NCI-H1694 (cell line): ENCODE measurements around the gene UQCRC1.
"Not testable (repeated sequence)": the region's sequence is repeated elsewhere in the genome, so short reads cannot be mapped to it uniquely, and the experiment has no call there.

ENCODE experiments used
- DNase-seq: peaks from one replicate; lab custom pipeline; 2025; lab: John Stamatoyannopoulos, UW

UQCRC1 gene

DNA sequence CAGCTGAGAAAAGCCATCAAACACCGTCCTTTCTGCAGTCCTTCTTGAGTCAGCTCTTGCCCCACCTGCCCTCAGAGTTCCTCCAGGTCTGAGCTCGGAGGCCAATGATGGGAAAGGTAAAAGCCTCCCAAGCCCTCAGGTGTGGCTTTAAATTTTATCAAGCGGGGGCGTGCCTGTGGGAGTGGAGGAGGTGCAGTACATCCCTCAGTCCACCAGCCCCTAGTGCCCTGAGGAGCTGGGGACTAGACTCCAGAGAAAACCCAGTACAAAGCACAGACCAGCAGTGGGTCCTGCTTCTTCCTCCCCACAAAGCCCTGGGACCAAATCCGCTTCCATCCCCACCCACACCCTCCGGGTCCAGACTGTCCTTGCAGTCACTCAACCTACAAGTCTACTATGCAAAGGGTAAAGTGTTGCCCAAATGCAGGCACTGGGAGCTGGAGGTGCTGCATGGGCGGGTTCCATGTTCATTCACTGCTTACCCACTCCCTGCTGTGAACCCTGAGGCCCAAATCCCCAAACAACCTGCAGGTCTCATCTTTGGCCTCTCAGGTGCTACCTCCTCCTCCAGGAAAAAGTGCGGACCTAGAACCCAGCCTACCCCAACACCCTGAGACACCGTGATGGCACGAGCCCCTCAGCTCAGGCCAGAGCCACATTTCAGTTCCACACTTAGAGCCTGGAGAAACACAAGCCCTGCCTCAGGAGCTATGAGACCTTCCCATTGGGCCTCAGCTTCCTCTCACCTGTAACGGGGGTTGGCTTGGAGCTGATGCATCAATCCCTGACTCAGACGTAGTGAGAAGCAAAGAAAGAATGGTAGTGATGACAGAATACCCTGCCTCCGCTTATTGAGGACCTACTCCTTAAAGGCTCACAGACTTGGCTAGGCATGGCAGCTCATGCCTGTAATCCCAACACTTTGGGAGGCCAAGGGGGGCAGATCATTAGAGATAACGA is 55.3 kb downstream of the UQCRC1 start:
- no peak for DNase-seq

- no peak for DNase-seq
Measured at GRCh38 chr3:48553361-48553760, 56.1 kb downstream of the UQCRC1 start.

DNA sequence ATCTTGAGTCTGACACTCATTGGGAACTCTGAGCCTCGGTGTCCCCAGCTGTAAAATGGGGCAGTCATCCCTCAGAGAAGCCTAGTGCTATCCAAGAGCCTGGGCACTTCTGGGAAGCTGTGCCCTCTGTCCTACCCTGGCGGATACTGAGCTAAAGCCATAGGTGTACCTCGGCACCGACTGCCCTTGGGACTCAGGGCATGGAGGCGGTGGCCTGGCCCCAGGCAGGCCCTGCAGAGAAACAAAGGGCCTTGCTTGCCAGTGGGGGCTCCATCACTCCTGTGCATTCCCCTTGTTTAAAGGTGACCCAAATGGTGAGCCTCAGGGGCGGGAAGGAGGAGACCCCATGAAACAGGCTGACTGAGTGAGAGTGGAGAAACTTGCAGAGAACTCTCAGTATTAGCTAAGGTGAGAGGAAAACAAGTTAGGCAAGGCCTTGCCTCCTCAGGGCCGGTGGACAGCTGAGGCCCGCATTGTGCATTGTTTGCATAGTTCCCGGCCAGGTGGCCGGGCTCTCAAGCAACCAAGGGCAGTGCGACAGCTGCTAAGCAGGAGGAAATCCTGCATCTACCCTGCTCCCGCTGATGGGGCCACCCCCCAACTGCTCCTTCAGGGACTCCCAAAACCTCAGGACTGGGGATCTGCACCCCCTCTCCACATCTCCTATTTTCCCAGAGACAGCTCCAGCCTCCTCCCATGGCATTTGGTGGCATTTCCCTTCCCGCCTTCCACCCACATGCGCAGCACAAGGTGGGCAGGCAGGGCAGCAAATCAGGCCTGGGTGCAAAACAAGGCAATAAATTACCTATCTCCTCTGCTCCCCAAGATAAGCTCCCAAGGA is 57.1 kb downstream of the UQCRC1 start:
- no peak for DNase-seq

DNA sequence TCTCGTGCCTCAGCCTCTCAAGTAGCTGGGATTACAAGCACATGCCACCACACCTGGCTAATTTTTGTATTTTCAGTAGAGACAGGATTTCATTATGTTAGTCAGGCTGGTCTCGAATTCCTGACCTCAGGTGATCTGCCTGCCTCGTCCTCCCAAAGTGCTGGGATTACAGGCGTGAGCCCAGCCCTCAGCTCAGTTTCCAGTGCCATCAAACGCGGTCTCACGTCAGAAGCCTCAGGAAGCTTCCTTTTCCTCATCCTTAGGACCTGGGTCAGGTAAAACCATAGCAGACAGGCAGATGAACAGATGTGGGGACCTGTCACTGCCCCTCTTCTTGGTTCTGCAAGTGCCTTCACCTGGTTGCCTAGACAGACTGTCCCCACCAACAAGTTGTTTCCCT is 57.8 kb downstream of the UQCRC1 start:
- DNase-seq, result not testable (repeated sequence)
